ENCODE measurements around the gene ULBP1. TPM values are rescaled to one million over a fixed set of nuclear protein-coding genes. Genes with fewer than 3 reads are reported as not detected.
A peak's percentile ranks its signal among the peaks of the same experiment; 100 is the strongest.

ULBP1 gene
- polyA plus RNA-seq, 1 experiment = 2.8 TPM

- H3K9me3 ChIP-seq (ENCODE audit: control insufficient read depth, insufficient read depth, low read length) = no peaks in the 10 kb centered on the region
- POLR2A ChIA-PET = no interaction called here
- H3K4me3 ChIP-seq (ENCODE audit: low read depth, low read length) = peak overlapping the region; percentile 72
- DNase-seq (ENCODE audit: low read depth, low spot score) = no peak
- H3K27me3 ChIP-seq (ENCODE audit: control insufficient read depth, insufficient read depth, low read length) = peaks cover 44% of the 10 kb centered on the region
- TF ChIP-seq CTCF (IDR thresholded peaks at IDR 0.05; ENCODE audit: low read depth, low read length) = no peak
- CTCF ChIA-PET = no interaction called here
- H3K27ac ChIP-seq (ENCODE audit: low read depth, low read length) = no peak overlapping the region
These were observed 40.5 kb downstream of the ULBP1 start for GRCh38 chr6:150004101-150004782.

GRCh38 chr6:150004783-150005717, 41.3 kb downstream of the ULBP1 start:
- DNase-seq (ENCODE audit: low read depth, low spot score) = peak; percentile 67
- TF ChIP-seq CTCF (IDR thresholded peaks at IDR 0.05; ENCODE audit: low read depth, low read length) = no peak
- H3K27me3 ChIP-seq (ENCODE audit: control insufficient read depth, insufficient read depth, low read length) = peaks cover 44% of the 10 kb centered on the region
- H3K4me3 ChIP-seq (ENCODE audit: low read depth, low read length) = peak overlapping the region; percentile 72
- no peak overlapping the region for H3K27ac ChIP-seq (ENCODE audit: low read depth, low read length)
- no peaks in the 10 kb centered on the region for H3K9me3 ChIP-seq (ENCODE audit: control insufficient read depth, insufficient read depth, low read length)
- CTCF ChIA-PET = interaction anchor here (0.6 kb wide), 1 partner anchor 70 kb away, joined by 4 read pairs; no protein-coding TSS in a partner anchor
- POLR2A ChIA-PET = no interaction called here

- no peaks in the 10 kb centered on the region for H3K9me3 ChIP-seq (ENCODE audit: control insufficient read depth, insufficient read depth, low read length)
- no peak overlapping the region for H3K27ac ChIP-seq (ENCODE audit: low read depth, low read length)
- ChIA-PET POLR2A (no interaction called here), CTCF (interaction anchor here (0.6 to 1.4 kb wide), 3 partner anchors 12 to 237 kb away, joined by 3 to 6 read pairs (median 5); no protein-coding TSS in a partner anchor)
- no peak for DNase-seq (ENCODE audit: low read depth, low spot score)
- no peak overlapping the region; the same call in 1 of the 2 replicates for H3K4me3 ChIP-seq (ENCODE audit: low read depth, low read length)
- no peak for TF ChIP-seq CTCF (IDR thresholded peaks at IDR 0.05; ENCODE audit: low read depth, low read length)
- H3K27me3 ChIP-seq (ENCODE audit: control insufficient read depth, insufficient read depth, low read length) = peaks cover 45% of the 10 kb centered on the region
These were observed 42.3 kb downstream of the ULBP1 start for GRCh38 chr6:150005761-150006651.

GRCh38 chr6:150006961-150007464, 43.3 kb downstream of the ULBP1 start:
- POLR2A ChIA-PET = no interaction called here
- no peak overlapping the region for H3K27ac ChIP-seq (ENCODE audit: low read depth, low read length)
- H3K4me3 ChIP-seq (ENCODE audit: low read depth, low read length) = no peak overlapping the region
- TF ChIP-seq CTCF (IDR thresholded peaks at IDR 0.05; ENCODE audit: low read depth, low read length) = peak; percentile 51
- H3K27me3 ChIP-seq (ENCODE audit: control insufficient read depth, insufficient read depth, low read length) = peaks cover 43% of the 10 kb centered on the region
- CTCF ChIA-PET = interaction anchor here (0.6 to 2.7 kb wide), 4 partner anchors 11 to 388 kb away, joined by 3 to 17 read pairs (median 6); no protein-coding TSS in a partner anchor
- no peak for DNase-seq (ENCODE audit: low read depth, low spot score)
- H3K9me3 ChIP-seq (ENCODE audit: control insufficient read depth, insufficient read depth, low read length) = no peaks in the 10 kb centered on the region
